Prostate gland (tissue), 2 donors: ENCODE measurements around the gene SASH3. TPM values are rescaled to one million over a fixed set of nuclear protein-coding genes. Genes with fewer than 3 reads are reported as not detected.

Experiments
- DNase-seq: peaks from one replicate; pipeline ENCODE4 v3.0.0-alpha.2; 2019; ENCODE audit warnings: low spot score
- H3K27ac ChIP-seq, 2 donors: fragments of 200-600 bp; sonication (generic); 2 replicates each; pipeline ENCODE4 v1.5.1; 2017 to 2019
- H3K27me3 ChIP-seq: fragments of 200-600 bp; sonication (generic); replicated peaks from 2 replicates; pipeline ENCODE4 v1.5.1; 2019; ENCODE audit not compliant: insufficient read depth
- H3K36me3 ChIP-seq, 2 donors: fragments of 200-600 bp; sonication (generic); 1 replicate in 1 of 2; 2 replicates in 1 of 2; pipeline versions ENCODE4 v1.5.1 to v1.8.1; 2017 to 2019
- H3K4me1 ChIP-seq: fragments of 200-600 bp; sonication (generic); replicated peaks from 2 replicates; pipeline ENCODE4 v1.5.1; 2019
- H3K4me3 ChIP-seq, 2 donors: fragments of 200-600 bp; sonication (generic); 2 replicates each; pipeline ENCODE4 v1.5.1; 2017 to 2019
- H3K9me3 ChIP-seq: fragments of 200-600 bp; sonication (generic); 2 replicates; pipeline ENCODE4 v1.5.1; 2017
- POLR2A ChIP-seq: fragments of 450-650 bp; IDR thresholded peaks from one replicate; pipeline ENCODE4 v1.6.1; 2016; ENCODE audit warnings: antibody characterized with exemption, mild to moderate bottlenecking
- POLR2AphosphoS5 ChIP-seq: sonication (generic); formaldehyde crosslinking; IDR thresholded peaks from one replicate; pipeline ENCODE4 v1.6.1; 2017; ENCODE audit warnings: antibody characterized with exemption
- WGBS: methylation state at CpG from one replicate; pipeline ENCODE4 v1.1.5; 2018; 5-methylcytosine and 5-hydroxymethylcytosine counted together
- intact Hi-C: fragments of 100-400 bp; cut with DNase I; formaldehyde crosslinking; loops from one replicate; pipeline ENCODE4 v1.14.2; 2022
- total RNA-seq, 2 donors: library from RNA; depleted of rRNA; stranded (reverse); fragments of >200 nt; gene quantifications; one replicate each; pipeline ENCODE4 v1.1.0, GENCODE V29; 2016
- TF ChIP-seq, protein P1 (sequence below), 4 experiments: fragments of 200-600 bp in 2 of 4; fragments of 450-650 bp in 2 of 4; sonication (generic) in 2 of 4; IDR thresholded peaks; 1 replicate in 3 of 4; 2 replicates in 1 of 4; pipeline ENCODE4 v1.5.1; 2016 to 2019; ENCODE audit warnings: antibody characterized with exemption in 4 of 4, mild to moderate bottlenecking in 2 of 4, moderate library complexity in 2 of 4

Gene SASH3
- total RNA-seq, 2 donors from 2014 or later = 2.2 to 5.8 TPM

DNA sequence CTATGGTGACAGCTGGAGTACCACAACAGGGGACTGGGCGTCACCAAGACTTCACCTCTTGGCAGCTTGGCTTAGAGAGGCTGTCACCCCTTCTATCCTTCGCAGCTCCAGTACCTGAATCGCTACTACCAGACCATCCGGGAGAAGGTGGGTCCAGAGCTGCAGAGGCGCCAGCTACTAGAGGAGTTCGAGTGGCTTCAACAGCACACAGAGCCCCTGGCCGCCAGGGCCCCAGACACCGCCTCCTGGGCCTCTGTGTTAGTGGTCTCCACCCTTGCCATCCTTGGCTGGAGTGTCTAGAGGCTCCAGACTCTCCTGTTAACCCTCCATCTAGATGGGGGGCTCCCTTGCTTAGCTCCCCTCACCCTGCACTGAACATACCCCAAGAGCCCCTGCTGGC lies 11.6 kb upstream of the SASH3 start:
- Histone ChIP-seq H3K27me3 (no peaks in the 10 kb centered on the region), H3K27ac (no peak overlapping the region), H3K36me3 (no peaks in the 10 kb centered on the region), H3K4me1 (no peaks in the 10 kb centered on the region), H3K9me3 (no peaks in the 10 kb centered on the region), H3K4me3 (no peak overlapping the region)
- TF ChIP-seq POLR2A = no peak
- no peak for TF ChIP-seq POLR2AphosphoS5
- TF ChIP-seq, protein P1, sequence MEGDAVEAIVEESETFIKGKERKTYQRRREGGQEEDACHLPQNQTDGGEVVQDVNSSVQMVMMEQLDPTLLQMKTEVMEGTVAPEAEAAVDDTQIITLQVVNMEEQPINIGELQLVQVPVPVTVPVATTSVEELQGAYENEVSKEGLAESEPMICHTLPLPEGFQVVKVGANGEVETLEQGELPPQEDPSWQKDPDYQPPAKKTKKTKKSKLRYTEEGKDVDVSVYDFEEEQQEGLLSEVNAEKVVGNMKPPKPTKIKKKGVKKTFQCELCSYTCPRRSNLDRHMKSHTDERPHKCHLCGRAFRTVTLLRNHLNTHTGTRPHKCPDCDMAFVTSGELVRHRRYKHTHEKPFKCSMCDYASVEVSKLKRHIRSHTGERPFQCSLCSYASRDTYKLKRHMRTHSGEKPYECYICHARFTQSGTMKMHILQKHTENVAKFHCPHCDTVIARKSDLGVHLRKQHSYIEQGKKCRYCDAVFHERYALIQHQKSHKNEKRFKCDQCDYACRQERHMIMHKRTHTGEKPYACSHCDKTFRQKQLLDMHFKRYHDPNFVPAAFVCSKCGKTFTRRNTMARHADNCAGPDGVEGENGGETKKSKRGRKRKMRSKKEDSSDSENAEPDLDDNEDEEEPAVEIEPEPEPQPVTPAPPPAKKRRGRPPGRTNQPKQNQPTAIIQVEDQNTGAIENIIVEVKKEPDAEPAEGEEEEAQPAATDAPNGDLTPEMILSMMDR (IDR thresholded peaks at IDR 0.05) = no peak
- WGBS = 91% methylated on average over 4 of the region's 8 CpGs
- intact Hi-C loops = no loop called here
- no peak for DNase-seq

DNA sequence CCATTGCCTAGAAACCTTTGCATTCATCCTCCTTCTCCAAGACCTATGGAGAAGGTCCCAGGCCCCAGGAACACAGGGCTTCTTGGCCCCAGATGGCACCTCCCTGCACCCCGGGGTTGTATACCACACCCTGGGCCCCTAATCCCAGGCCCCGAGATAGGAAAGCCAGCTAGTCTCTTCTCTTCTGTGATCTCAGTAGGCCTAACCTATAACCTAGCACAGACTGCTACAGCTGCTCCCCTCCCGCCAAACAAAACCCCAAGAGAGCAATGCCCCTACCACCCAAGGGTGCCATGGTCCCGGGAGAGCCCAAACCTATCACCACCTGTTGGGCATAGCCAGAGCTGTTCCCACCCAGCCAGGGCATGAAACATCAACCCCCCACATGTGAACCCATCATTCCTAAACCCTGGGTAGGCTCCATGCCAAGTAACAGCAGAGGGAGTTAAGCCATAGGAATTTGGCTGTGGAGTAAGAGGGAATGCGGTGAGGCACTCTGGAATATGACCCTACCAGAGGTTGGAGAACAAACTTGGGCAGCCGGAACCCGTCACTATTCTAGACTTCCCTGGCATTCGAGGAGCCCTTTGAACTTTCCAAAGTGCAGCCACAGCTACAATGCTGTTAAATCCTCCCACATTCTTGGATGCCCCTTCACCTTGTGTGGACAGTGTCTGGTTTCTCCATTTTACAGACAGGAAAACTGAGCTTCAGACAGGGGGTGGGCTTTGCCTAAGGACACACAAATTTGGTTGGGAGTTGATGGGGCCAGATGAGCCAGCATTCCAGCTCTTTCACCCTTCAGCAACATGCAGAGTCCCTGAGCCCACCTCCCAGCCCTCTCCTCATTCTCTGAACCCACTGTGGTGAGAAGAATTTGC lies 10.9 kb upstream of the SASH3 start:
- Histone ChIP-seq H3K4me3 (no peak overlapping the region), H3K27ac (no peak overlapping the region), H3K36me3 (no peaks in the 10 kb centered on the region), H3K9me3 (no peaks in the 10 kb centered on the region), H3K27me3 (no peaks in the 10 kb centered on the region), H3K4me1 (no peaks in the 10 kb centered on the region)
- intact Hi-C loops = no loop called here
- TF ChIP-seq, protein P1 (IDR thresholded peaks at IDR 0.05) = no peak
- no peak for TF ChIP-seq POLR2AphosphoS5
- TF ChIP-seq POLR2A = no peak
- no peak for DNase-seq
- 95% methylated on average over 6 of the region's 8 CpGs for WGBS

DNA sequence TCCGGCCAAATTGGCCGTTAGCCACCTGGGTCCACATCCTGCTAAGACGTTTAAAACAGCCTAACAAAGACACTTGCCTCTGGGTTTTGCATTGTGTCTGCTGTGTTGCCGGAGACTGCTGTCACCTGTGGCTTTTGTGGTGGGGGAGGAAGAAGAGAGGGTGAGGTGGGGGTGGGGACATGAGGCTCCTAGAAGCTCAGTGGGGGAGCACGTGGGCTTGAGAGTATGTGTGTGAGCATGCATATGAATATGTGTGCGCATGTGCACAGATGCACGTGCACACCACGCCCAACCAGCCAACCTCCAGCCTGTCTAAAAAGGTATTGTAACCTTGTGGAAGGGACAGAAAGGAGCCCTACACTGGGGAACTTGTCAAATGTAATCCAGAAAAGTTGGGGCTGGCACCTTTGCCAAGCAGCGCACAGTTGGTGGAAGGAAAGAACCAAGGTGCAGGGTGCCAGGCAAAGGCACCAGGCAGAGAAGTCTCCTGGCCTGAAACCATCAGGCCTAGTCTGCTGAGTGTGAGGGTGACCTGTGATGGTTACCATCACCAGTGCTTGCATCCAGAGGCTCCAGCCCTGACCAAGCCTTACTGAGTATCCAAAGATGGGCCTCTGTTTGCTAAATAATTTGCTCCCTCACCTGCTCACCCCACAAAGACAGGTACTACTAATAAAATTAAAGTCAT lies 10.1 kb upstream of the SASH3 start:
- Histone ChIP-seq H3K4me1 (no peaks in the 10 kb centered on the region), H3K36me3 (no peaks in the 10 kb centered on the region), H3K9me3 (no peaks in the 10 kb centered on the region), H3K27ac (no peak overlapping the region), H3K27me3 (no peaks in the 10 kb centered on the region), H3K4me3 (no peak overlapping the region)
- 55% methylated on average over 7 of the region's 9 CpGs for WGBS
- TF ChIP-seq POLR2A = no peak
- intact Hi-C loops = no loop called here
- no peak for DNase-seq

DNA sequence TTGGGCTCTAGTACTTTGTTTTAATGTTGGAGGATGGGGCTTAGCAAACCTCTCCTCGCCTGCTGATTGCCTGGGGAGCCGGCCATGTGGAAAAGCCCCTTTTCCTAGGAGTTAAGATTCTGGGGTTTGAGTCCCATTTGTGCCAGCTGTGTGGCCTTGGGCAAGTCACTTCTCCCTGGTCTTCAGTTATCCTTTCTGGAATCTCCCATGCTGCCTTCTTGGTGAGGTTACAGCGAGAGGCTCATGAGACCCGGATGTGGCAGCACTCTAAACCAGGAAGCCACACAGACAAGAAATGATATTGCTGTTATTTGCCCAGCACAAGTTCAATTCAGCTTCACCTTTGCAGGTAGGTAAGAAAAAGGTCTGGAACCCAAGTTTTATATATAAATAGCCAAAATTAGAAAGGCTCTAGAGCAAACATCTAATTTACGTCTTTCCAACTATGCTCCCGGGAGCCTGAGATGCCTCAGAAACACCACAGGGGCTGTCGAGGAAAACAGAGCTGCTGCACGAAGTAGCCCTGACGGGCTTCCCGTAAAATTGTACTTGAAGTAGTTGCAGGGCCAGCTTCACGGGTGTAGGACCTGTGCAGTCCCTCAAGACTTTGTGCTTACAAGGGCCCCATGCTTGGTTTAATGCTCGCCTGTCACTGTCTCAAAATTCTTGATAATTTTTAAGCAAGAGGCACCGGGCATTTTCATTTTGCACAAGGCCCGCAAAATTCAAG lies 8.3 kb upstream of the SASH3 start:
- intact Hi-C loops = no loop called here
- Histone ChIP-seq H3K36me3 (no peaks in the 10 kb centered on the region), H3K9me3 (no peaks in the 10 kb centered on the region), H3K27me3 (no peaks in the 10 kb centered on the region), H3K4me3 (no peak overlapping the region), H3K27ac (no peak overlapping the region), H3K4me1 (no peaks in the 10 kb centered on the region)
- TF ChIP-seq POLR2AphosphoS5 (no peak), POLR2A (no peak)
- TF ChIP-seq, protein P1 (IDR thresholded peaks at IDR 0.05) = no peak
- 68% methylated on average over 14 of the region's 14 CpGs for WGBS
- DNase-seq = no peak

DNA sequence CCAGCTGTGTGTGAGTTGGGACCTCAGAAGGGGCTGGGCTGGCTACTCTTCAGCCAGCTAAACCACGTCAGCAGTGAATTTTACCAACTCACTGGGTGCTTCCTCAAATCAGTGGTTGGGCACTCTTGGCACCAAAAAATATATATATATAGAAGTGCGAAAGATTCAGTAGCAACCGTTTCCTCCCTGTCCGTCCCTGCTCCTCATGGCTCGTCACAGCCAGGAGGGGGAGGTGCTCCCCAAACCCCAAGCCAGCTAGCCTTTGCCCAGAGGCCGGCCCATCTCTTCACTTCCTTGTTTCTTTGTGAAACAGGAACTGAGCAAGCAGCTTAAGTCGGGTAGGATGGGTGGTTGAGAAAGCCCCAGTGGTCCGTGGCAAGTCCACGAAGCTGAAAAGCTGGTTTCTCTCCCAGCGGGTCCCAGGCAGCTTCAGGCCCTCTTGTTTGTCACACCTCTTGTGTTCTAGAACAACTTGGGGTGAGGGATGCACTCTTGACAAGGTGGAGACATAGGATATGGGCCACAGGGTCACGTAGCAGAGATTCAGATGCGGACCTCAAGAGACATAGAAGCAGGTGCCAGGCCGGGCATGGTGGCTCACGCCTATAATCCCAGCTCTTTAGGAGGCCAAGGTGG lies 6.8 kb upstream of the SASH3 start:
- intact Hi-C loops = no loop called here
- H3K27ac ChIP-seq = no peak overlapping the region
- H3K9me3 ChIP-seq = no peaks in the 10 kb centered on the region
- no peak for DNase-seq
- no peaks in the 10 kb centered on the region for H3K27me3 ChIP-seq
- WGBS = 72% methylated on average over 10 of the region's 14 CpGs
- no peaks in the 10 kb centered on the region for H3K4me1 ChIP-seq
- TF ChIP-seq POLR2A = no peak
- no peak for TF ChIP-seq POLR2AphosphoS5
- TF ChIP-seq, protein P1 (IDR thresholded peaks at IDR 0.05) = no peak
- H3K4me3 ChIP-seq = no peak overlapping the region
- H3K36me3 ChIP-seq = no peaks in the 10 kb centered on the region
